ENCODE data around the gene SLC35F6.

DNA sequence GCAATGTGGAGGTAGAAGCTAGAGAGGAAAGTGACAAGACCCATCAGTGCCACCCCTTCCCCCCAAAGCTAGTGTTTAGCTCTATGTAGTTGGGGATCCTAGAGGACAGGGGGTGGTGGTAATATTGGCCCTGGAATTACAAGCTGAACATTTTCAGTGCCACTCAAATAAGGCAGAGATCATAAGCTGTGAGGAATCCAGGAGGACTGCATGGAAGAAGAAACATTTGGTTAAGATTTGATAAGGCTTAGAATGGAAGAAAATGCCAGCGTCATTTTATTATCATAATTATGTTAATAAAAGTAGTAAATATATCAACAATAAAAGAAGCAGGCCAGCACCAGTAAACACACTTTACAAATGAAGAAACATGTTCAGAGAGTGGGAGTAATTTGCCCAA, 37.9 kb upstream of the SLC35F6 start:
- TF ChIP-seq, protein P1, sequence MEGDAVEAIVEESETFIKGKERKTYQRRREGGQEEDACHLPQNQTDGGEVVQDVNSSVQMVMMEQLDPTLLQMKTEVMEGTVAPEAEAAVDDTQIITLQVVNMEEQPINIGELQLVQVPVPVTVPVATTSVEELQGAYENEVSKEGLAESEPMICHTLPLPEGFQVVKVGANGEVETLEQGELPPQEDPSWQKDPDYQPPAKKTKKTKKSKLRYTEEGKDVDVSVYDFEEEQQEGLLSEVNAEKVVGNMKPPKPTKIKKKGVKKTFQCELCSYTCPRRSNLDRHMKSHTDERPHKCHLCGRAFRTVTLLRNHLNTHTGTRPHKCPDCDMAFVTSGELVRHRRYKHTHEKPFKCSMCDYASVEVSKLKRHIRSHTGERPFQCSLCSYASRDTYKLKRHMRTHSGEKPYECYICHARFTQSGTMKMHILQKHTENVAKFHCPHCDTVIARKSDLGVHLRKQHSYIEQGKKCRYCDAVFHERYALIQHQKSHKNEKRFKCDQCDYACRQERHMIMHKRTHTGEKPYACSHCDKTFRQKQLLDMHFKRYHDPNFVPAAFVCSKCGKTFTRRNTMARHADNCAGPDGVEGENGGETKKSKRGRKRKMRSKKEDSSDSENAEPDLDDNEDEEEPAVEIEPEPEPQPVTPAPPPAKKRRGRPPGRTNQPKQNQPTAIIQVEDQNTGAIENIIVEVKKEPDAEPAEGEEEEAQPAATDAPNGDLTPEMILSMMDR (IDR thresholded peaks at IDR 0.05) = no peak
- TF ChIP-seq EZH2phosphoT487 (IDR thresholded peaks at IDR 0.05) (no peak), EZH2 (IDR thresholded peaks at IDR 0.05) (no peak)
